Mucosa of descending colon (tissue), 3 donors: ENCODE data around the gene HSPA4L. TPM values are rescaled to one million over a fixed set of nuclear protein-coding genes. Genes with fewer than 3 reads are reported as not detected.

ENCODE experiments used
- ATAC-seq: fragments of 200-7000 bp; cut with Tn5 transposase; one replicate; pipeline ENCODE4 v1.9.1; 2020; ENCODE audit warnings: mild to moderate bottlenecking, moderate library complexity
- DNase-seq, 3 donors: peaks; one replicate each; pipeline ENCODE4 v3.0.0-alpha.2; 2020
- H3K36me3 ChIP-seq: fragments of 200-600 bp; one replicate; pipeline ENCODE4 v1.8.0; 2021; ENCODE audit warnings: low read depth, mild to moderate bottlenecking
- H3K4me1 ChIP-seq: fragments of 200-600 bp; one replicate; pipeline ENCODE4 v1.8.0; 2021; ENCODE audit warnings: low read depth, mild to moderate bottlenecking
- H3K4me3 ChIP-seq: fragments of 200-600 bp; one replicate; pipeline ENCODE4 v1.8.0; 2021; ENCODE audit warnings: mild to moderate bottlenecking
- H3K9me3 ChIP-seq: fragments of 200-600 bp; one replicate; pipeline ENCODE4 v1.8.0; 2021; ENCODE audit warnings: mild to moderate bottlenecking
- intact Hi-C, 2 donors: fragments of 100-400 bp; cut with DNase I in 1 of 2; cut with micrococcal nuclease in 1 of 2; formaldehyde crosslinking; loops; one replicate each; pipeline versions ENCODE4 v1.11.0 to v1.11.1; 2022; cut with DNase I, micrococcal nuclease
- total RNA-seq, 3 donors: library from RNA; stranded (reverse); fragmentation: NEBNext Ultra II Directional in 2 of 3; extraction: Animal tissue kit (Norgen Biotek cat#: 25700) in 2 of 3; gene quantifications; one replicate each; pipeline versions ENCODE4 v1.2.1 to v1.2.4, GENCODE V29; 2021 to 2023
- TF ChIP-seq, protein P1 (sequence below): fragments of 200-600 bp; IDR thresholded peaks from one replicate; pipeline ENCODE4 v1.8.0; 2022; ENCODE audit warnings: antibody characterized with exemption, mild to moderate bottlenecking
- donor health status: DM: no; HTN: no; CAD: no; lungs with moderate emphysema.
- donor health status: DM: no; HTN: no; CAD: no.
- donor health status: DM: no; HTN: yes; CAD: no.

Gene HSPA4L
- total RNA-seq, 3 donors from 2014 or later: 2.2 to 10.2 (median 3.6) TPM

DNA sequence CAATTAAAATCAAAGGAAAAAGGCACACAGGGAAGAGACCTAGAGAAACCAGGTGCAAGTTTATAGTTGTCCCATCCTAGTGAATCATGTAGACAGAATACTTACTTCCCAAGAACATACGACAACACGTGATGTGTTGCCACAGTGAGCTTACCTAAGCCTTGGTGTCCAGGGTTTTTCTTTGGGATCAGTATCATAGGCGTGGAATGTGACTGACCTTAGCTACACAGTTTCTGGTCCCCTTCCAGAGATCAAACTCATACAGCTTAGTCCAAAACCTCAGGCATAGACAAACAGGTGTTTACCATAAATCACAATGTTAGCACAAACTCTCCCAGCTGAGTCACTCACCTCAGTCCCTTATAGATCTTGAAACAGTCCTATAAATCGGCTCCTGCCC lies 34.2 kb upstream of the HSPA4L start:
- DNase-seq: no peak

DNA sequence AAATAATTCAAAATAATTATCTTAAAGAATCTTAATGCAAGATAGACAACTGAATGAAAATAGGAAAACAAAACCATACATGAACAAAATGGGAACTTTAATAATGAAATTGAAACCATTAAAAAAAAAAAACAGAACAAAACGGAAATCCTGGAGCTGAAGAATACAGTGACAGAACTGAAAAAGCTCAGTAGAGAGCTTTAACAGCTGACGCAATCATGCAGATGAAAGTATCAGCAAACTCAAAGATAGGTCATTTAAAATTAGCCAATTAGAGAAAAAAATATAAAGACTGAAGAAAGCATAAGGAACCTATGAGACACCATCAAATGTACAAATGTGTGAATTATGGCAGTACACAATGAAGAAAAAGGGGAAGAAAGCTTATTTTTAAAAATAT lies 33.2 kb upstream of the HSPA4L start:
- DNase-seq: no peak
- TF ChIP-seq, protein P1, sequence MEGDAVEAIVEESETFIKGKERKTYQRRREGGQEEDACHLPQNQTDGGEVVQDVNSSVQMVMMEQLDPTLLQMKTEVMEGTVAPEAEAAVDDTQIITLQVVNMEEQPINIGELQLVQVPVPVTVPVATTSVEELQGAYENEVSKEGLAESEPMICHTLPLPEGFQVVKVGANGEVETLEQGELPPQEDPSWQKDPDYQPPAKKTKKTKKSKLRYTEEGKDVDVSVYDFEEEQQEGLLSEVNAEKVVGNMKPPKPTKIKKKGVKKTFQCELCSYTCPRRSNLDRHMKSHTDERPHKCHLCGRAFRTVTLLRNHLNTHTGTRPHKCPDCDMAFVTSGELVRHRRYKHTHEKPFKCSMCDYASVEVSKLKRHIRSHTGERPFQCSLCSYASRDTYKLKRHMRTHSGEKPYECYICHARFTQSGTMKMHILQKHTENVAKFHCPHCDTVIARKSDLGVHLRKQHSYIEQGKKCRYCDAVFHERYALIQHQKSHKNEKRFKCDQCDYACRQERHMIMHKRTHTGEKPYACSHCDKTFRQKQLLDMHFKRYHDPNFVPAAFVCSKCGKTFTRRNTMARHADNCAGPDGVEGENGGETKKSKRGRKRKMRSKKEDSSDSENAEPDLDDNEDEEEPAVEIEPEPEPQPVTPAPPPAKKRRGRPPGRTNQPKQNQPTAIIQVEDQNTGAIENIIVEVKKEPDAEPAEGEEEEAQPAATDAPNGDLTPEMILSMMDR: no peak
- intact Hi-C loops: no loop called here

More for the DNA sequence above, 34.2 kb upstream of the HSPA4L start:
- intact Hi-C loops: no loop called here
- Histone ChIP-seq H3K9me3 (no peaks in the 10 kb centered on the region), H3K4me3 (no peak overlapping the region), H3K4me1 (no peaks in the 10 kb centered on the region), H3K36me3 (no peaks in the 10 kb centered on the region)
- TF ChIP-seq, protein P1: no peak
- ATAC-seq: no peak

DNA sequence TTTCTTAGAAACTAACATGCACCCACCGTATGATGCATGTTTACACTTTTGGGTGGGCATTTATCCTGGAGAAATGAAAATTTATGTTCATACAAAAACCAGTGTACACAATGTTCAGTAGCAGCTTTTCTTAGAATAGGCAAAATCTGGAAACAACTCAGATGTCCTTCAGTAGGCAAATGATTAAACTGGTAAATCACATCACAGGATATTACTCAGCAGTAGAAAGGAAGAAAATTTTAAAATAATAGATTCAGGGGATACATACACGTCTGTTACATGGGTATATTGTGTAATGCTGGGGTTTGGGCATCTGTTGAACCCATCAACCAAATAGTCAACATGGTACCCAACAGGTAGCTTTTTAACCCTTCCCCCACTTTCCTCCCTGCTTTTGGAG lies 25.2 kb upstream of the HSPA4L start:
- DNase-seq (no peak), ATAC-seq (no peak)
- Histone ChIP-seq H3K4me3 (no peak overlapping the region), H3K36me3 (no peaks in the 10 kb centered on the region), H3K4me1 (no peaks in the 10 kb centered on the region), H3K9me3 (no peaks in the 10 kb centered on the region)
- intact Hi-C loops: no loop called here
- TF ChIP-seq, protein P1: no peak

More for the DNA sequence above, 33.2 kb upstream of the HSPA4L start:
- no peaks in the 10 kb centered on the region for H3K36me3 ChIP-seq
- no peaks in the 10 kb centered on the region for H3K9me3 ChIP-seq
- no peak overlapping the region for H3K4me3 ChIP-seq
- no peak for ATAC-seq
- H3K4me1 ChIP-seq: no peaks in the 10 kb centered on the region

DNA sequence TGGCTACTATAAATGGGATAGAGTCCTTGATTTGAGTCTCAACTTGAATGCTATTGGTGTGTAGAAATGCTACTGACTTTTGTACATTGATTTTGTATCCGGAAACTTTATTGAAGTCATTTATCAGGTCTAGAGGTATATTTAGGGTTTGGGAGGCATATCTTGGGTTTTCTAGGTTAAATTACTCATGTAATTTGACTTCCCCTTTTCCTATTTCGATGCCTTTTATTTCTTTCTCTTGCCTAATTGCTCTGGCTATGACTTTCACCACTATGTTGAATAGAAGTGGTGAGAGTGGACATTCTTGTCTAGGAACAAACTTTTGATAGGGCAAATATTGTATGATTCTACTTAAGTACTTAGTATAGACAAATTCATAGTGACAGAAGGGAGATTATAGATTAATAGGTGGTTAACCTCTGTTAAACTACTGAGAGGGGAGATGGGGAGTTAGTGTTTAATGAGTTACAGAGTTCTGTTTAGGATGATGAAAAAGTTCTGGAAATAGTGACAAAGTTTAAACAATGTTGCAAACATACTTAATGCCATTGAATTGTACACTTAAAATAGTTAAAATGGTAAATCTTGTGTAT lies 22.8 kb upstream of the HSPA4L start:
- no peaks in the 10 kb centered on the region for H3K9me3 ChIP-seq
- TF ChIP-seq, protein P1: no peak
- H3K4me1 ChIP-seq: no peaks in the 10 kb centered on the region
- intact Hi-C loops: no loop called here
- no peaks in the 10 kb centered on the region for H3K36me3 ChIP-seq
- no peak for ATAC-seq
- no peak overlapping the region for H3K4me3 ChIP-seq
- DNase-seq: no peak

DNA sequence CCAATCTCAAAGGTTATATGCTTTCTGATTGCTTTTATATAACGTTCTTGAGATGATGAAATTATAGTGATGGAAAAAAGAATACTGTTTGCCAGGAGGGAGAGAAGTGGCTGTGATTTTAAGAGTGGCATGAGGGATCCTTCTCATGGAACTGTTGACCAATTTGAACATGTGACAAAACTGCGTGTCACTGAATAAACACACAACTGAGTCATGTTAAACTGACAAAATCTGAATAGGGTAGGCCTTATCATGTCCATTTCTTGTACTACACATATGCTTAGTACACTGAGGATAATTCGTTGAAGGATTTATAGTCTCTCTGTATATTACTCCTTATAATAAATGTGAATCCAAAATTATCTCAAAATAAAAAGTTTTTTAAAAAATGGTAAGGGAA lies 22.2 kb upstream of the HSPA4L start:
- H3K9me3 ChIP-seq: no peaks in the 10 kb centered on the region
- no peak for DNase-seq
- H3K36me3 ChIP-seq: no peaks in the 10 kb centered on the region
- no peak for ATAC-seq
- TF ChIP-seq, protein P1: no peak
- intact Hi-C loops: no loop called here
- H3K4me3 ChIP-seq: no peak overlapping the region
- no peaks in the 10 kb centered on the region for H3K4me1 ChIP-seq
